Activated CD8-positive, alpha-beta T cell treated with anti-CD3 and anti-CD28 coated beads, Interleukin-2, amount 10 ng/mL, durations not matched to agents 7 days and 5 days (primary cell): ENCODE data around the gene SLC2A4. TPM values are rescaled to one million over a fixed set of nuclear protein-coding genes. Genes with fewer than 3 reads are reported as not detected.

ENCODE experiments used
- ATAC-seq: fragments of 150-1000 bp; cut with Tn5 transposase; one replicate; pipeline ENCODE4 v1.10.0; 2021; ENCODE audit warnings: moderate library complexity
- CTCF ChIA-PET: fragments of 350-600 bp; sonication (Branson Sonifier 250); formaldehyde crosslinking; loops from one replicate; lab custom pipeline; 2021; ENCODE audit warnings: antibody characterized with exemption; lab: Charles Lee
- POLR2A ChIA-PET: fragments of 350-600 bp; sonication (Branson Sonifier 250); formaldehyde crosslinking; loops from one replicate; lab custom pipeline; 2021; ENCODE audit warnings: antibody characterized with exemption; lab: Charles Lee
- DNase-seq: peaks from one replicate; pipeline ENCODE4 v3.0.0-alpha.2; 2020
- H3K27ac Mint-ChIP-seq: one replicate; pipeline ENCODE4 v1.8.0; 2021; ENCODE audit warnings: mild to moderate bottlenecking, mixed read lengths
- H3K27me3 Mint-ChIP-seq: one replicate; pipeline ENCODE4 v1.8.0; 2021; ENCODE audit warnings: low read depth, mixed read lengths
- H3K36me3 Mint-ChIP-seq: one replicate; pipeline ENCODE4 v1.8.0; 2021; ENCODE audit warnings: low read depth, mixed read lengths
- H3K4me1 Mint-ChIP-seq: one replicate; pipeline ENCODE4 v1.8.0; 2021; ENCODE audit warnings: low read depth, mixed read lengths
- H3K4me3 Mint-ChIP-seq: one replicate; pipeline ENCODE4 v1.8.0; 2021; ENCODE audit warnings: mild to moderate bottlenecking, mixed read lengths
- H3K9me3 Mint-ChIP-seq: one replicate; pipeline ENCODE4 v1.8.0; 2022; ENCODE audit warnings: mixed read lengths; ENCODE audit not compliant: insufficient read depth
- total RNA-seq, 2 experiments: library from RNA; stranded (reverse); gene quantifications; one replicate each; pipeline ENCODE4 v1.2.3, GENCODE V29; 2021

The SLC2A4 gene
- total RNA-seq, 2 experiments from 2014 or later = not detected

DNA sequence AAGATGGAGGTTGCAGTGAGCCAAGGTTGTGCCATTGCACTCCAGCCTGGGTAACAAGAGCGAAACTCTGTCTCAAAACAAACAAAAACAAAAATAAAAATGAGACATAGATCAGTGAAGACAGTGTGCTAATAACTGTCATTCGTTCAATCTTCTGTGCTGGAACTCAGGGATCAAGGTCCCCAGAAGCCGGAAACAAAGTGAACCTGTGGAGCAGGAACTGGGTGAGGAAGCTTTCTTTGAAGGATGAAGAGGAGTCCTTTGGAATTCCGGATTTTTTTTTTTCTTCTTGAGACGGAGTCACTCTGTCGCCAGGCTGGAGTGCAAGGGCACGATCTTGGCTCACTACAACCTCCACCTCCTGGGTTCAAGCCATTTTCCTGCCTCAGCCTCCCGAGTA is 2.1 kb upstream of the SLC2A4 start:
- Mint-ChIP-seq H3K27me3 (peaks cover 24% of the 10 kb centered on the region), H3K4me3 (no peak overlapping the region), H3K4me1 (peaks cover 27% of the 10 kb centered on the region), H3K9me3 (no peaks in the 10 kb centered on the region), H3K27ac (no peak overlapping the region), H3K36me3 (no peaks in the 10 kb centered on the region)
- ATAC-seq (no peak), DNase-seq (no peak)
- ChIA-PET POLR2A (no interaction called here), CTCF (interaction anchor here (0.6 to 8.8 kb wide), 4 partner anchors 18 to 406 kb away, joined by 3 to 81 read pairs (median 3); no protein-coding TSS in a partner anchor)

DNA sequence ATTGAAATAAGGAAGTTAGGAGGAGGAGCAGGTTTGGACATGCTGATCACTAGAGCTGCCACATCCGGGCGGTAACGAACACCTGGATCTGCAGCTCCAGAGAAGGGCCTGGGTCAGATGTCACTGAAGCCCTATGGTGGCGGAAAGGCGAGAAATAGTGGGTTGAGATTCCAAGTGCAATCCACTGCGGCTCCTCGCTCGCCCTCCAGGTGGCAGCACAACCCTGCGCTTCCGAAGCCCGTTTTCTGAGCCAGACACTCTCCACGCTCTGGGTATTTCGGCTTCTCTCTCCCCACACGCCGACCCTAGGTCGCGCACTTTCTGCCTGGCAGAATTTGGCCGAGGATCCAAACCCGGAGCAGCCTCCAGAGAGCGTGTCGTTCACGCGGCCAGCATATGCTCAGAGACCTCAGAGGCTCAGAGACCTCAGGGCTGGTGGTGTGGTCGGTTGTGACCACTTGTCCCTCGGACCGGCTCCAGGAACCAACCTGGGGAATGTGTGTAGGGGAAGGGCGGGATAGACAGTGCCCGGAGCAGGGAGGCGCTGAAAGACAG is 922 bp upstream of the SLC2A4 start:
- H3K4me1 Mint-ChIP-seq = peaks cover 27% of the 10 kb centered on the region
- ChIA-PET CTCF (interaction anchor here (0.6 to 8.8 kb wide), 14 partner anchors 11 to 328 kb away, joined by 3 to 81 read pairs (median 4); partner anchors contain the start of genes ACAP1, CTDNEP1, TMEM256 and TMEM95), POLR2A (interaction anchor here (1.4 kb wide), 1 partner anchor 28 kb away, joined by 5 read pairs; no protein-coding TSS in a partner anchor)
- H3K27ac Mint-ChIP-seq = peak overlapping the region; percentile 50
- no peaks in the 10 kb centered on the region for H3K36me3 Mint-ChIP-seq
- peak; percentile 90 for DNase-seq
- H3K9me3 Mint-ChIP-seq = no peaks in the 10 kb centered on the region
- peak overlapping the region; percentile 73 for H3K4me3 Mint-ChIP-seq
- H3K27me3 Mint-ChIP-seq = peaks cover 24% of the 10 kb centered on the region
- peak; percentile 86 for ATAC-seq

DNA sequence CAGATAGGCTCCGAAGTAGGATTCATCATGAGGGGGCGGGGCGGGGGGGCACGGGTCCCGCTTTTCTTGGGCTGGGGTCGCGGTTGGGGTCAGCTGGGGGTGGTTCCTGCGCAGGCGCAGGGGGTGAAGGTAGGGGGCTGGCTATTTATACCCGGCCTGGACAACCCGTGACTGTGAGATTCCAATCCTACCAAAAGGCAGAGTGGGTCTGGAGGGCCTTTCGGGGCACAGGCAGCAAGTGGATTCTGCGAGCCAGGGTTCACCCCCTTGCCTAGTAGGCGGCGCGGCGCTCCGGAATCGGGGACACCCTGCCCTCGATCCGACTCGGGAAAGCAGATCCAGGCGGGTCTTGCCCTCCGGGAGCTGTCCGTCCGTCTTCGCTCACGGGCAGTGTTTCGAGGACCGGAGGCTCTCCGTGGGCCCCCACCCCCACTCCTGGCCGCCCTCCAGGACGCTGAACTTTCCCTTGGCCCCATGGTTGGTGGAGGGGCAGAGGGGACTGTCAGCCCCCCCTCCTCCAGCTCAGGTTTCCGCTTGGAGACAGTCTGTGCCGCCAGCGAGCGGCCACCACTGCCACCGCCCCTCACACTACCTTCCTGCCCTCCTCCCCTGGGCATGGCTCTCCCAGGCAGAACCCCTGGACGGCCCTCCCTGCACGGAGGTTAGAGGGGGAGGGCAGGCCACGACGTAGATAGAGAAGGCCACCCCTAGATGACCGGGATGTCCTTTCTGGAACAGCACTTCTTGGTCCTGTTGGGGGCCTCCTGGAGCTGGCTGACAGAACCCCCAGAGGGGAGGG is 634 bp downstream of the SLC2A4 start:
- Mint-ChIP-seq H3K27ac (no peak overlapping the region), H3K4me1 (peaks cover 27% of the 10 kb centered on the region), H3K27me3 (peaks cover 29% of the 10 kb centered on the region), H3K36me3 (no peaks in the 10 kb centered on the region), H3K4me3 (no peak overlapping the region), H3K9me3 (no peaks in the 10 kb centered on the region)
- CTCF ChIA-PET = interaction anchor here (1.0 to 8.8 kb wide), 6 partner anchors 10 to 150 kb away, joined by 3 to 81 read pairs (median 6); partner anchors contain the start of genes ACAP1 and NEURL4
- POLR2A ChIA-PET = interaction anchor here (0.6 to 2.3 kb wide), 4 partner anchors 10 to 269 kb away, joined by 5 to 8 read pairs (median 5); no protein-coding TSS in a partner anchor
- no peak for ATAC-seq
- DNase-seq = no peak

DNA sequence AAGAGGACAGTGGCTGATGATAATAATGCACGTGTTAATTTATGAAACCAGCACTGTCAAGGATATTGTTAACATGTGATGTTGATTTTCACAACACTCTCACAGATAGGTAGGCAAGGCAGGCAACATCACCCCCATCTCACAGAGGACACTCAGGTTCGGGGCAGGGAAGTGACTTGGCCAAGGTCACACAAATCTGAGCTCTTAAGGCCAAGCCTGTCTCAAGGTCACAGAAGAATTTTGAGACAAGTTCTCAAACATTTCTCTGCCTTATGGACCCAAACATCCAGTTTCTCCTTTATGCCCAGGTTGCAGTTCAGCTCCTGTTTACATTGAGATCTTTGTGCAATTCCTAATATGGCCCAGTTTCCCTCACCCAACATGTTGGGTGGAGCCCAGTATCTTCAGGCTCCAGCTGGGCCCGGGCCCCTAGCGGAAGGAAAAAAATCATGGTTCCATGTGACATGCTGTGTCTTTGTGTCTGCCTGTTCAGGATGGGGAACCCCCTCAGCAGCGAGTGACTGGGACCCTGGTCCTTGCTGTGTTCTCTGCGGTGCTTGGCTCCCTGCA is 1.3 kb downstream of the SLC2A4 start:
- CTCF ChIA-PET = interaction anchor here (1.0 to 8.8 kb wide), 6 partner anchors 9 to 149 kb away, joined by 3 to 81 read pairs (median 6); partner anchors contain the start of genes ACAP1 and NEURL4
- peaks cover 27% of the 10 kb centered on the region for H3K4me1 Mint-ChIP-seq
- H3K27ac Mint-ChIP-seq = no peak overlapping the region
- no peak overlapping the region for H3K4me3 Mint-ChIP-seq
- ATAC-seq (no peak), DNase-seq (no peak)
- no peaks in the 10 kb centered on the region for H3K9me3 Mint-ChIP-seq
- H3K27me3 Mint-ChIP-seq = peaks cover 29% of the 10 kb centered on the region
- POLR2A ChIA-PET = interaction anchor here (0.6 to 2.3 kb wide), 2 partner anchors 9 to 220 kb away, joined by 5 to 8 read pairs; no protein-coding TSS in a partner anchor
- no peaks in the 10 kb centered on the region for H3K36me3 Mint-ChIP-seq

DNA sequence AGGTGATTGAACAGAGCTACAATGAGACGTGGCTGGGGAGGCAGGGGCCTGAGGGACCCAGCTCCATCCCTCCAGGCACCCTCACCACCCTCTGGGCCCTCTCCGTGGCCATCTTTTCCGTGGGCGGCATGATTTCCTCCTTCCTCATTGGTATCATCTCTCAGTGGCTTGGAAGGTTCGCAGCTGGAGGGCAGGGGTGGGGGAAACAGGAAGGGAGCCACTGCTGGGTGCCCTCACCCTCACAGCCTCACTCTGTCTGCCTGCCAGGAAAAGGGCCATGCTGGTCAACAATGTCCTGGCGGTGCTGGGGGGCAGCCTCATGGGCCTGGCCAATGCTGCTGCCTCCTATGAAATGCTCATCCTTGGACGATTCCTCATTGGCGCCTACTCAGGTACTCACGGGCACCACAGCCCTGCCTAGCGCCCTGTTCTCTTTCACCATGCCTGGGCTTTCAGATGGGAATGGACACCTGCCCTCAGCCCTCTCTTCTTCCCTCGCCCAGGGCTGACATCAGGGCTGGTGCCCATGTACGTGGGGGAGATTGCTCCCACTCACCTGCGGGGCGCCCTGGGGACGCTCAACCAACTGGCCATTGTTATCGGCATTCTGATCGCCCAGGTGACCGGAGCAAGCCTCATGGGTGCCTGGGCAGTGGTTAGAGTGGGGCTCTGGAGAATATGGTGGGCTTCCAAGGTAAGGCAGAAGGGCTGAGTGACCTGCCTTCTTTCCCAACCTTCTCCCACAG is 2.1 kb downstream of the SLC2A4 start:
- H3K27me3 Mint-ChIP-seq = peaks cover 33% of the 10 kb centered on the region

DNA sequence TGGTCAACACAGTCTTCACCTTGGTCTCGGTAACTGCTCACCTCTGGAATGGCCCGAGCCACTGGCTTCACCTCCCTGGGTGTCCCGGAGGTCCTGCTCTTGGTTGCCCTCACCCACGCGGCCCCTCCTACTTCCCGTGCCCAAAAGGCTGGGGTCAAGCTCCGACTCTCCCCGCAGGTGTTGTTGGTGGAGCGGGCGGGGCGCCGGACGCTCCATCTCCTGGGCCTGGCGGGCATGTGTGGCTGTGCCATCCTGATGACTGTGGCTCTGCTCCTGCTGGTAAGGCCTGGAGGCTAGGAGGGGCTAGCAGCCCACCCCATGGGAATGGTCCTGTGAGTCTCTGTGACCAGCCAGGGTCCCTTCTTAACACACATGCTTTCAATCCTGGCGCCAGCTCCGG is 3.4 kb downstream of the SLC2A4 start:
- no peak for DNase-seq
- ChIA-PET POLR2A (no interaction called here), CTCF (interaction anchor here (8.8 kb wide), 1 partner anchor 13 kb away, joined by 81 read pairs; no protein-coding TSS in a partner anchor)
- H3K9me3 Mint-ChIP-seq = no peaks in the 10 kb centered on the region
- H3K27me3 Mint-ChIP-seq = peaks cover 31% of the 10 kb centered on the region
- no peak overlapping the region for H3K27ac Mint-ChIP-seq
- ATAC-seq = no peak
- H3K4me3 Mint-ChIP-seq = no peak overlapping the region
- no peaks in the 10 kb centered on the region for H3K36me3 Mint-ChIP-seq
- H3K4me1 Mint-ChIP-seq = peaks cover 27% of the 10 kb centered on the region

More for the DNA sequence above, 2.1 kb downstream of the SLC2A4 start:
- ATAC-seq = no peak
- H3K27ac Mint-ChIP-seq = no peak overlapping the region
- no peaks in the 10 kb centered on the region for H3K36me3 Mint-ChIP-seq
- peaks cover 27% of the 10 kb centered on the region for H3K4me1 Mint-ChIP-seq
- ChIA-PET POLR2A (no interaction called here), CTCF (interaction anchor here (2.4 to 8.8 kb wide), 2 partner anchors 14 to 46 kb away, joined by 6 to 81 read pairs; partner anchors contain the start of gene NEURL4)
- H3K9me3 Mint-ChIP-seq = no peaks in the 10 kb centered on the region
- no peak for DNase-seq
- H3K4me3 Mint-ChIP-seq = no peak overlapping the region

DNA sequence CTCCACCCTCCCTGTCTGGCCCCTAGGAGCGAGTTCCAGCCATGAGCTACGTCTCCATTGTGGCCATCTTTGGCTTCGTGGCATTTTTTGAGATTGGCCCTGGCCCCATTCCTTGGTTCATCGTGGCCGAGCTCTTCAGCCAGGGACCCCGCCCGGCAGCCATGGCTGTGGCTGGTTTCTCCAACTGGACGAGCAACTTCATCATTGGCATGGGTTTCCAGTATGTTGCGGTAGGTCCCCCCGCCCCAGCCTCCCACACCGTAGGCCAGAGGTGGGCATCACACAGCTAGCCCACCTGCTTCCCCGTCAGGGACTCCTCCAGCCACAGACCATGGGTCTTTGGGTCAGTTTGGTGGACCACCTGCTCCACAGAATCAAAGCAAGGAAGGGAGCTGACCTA is 4.2 kb downstream of the SLC2A4 start:
- ChIA-PET POLR2A (interaction anchor here (0.5 kb wide), 1 partner anchor 51 kb away, joined by 3 read pairs; the partner anchor contains the start of gene DVL2), CTCF (interaction anchor here (1.2 to 8.8 kb wide), 3 partner anchors 12 to 240 kb away, joined by 3 to 81 read pairs (median 4); partner anchors contain the start of gene ACAP1)
- H3K27me3 Mint-ChIP-seq = peaks cover 30% of the 10 kb centered on the region

DNA sequence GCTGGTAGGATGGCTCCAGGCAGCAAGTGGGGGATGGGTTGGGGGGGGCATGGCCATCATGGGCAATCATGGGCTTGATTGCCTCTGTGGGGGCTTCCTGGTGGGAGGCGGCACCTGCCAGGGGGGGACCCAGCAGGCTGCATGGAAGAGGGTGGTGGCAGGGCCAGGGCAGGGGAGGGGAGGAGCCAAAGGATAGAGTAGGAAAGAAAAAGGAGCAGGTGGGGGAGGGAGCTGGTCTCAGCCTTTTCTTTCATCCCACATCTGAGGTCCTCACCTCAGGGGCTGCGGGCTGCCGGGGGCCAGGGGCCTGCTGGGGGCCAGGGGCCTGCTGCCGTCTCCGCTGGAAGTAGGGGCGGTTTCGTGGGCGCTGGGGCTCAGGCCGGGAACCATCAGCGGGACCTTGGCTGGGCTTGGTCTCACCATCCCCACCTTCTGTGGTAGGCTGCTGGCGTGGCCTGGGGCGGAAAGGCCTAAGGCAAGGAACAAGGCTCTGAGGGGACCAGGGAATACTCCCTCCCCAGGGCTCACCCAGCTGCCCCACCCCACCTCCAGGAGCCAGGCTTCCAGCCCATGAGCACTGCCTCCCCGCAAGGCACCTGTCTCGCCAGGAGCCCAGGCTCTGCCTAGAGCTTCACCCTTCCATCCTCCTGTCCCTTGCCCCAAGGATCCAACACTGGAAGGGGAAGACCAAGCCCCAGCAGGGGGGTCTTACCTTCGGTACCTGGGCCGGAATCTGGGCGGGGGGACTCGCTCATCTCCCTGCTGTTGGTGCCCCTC is 7.9 kb downstream of the SLC2A4 start:
- H3K36me3 Mint-ChIP-seq = no peaks in the 10 kb centered on the region
- no peak for ATAC-seq
- no peaks in the 10 kb centered on the region for H3K9me3 Mint-ChIP-seq
- peaks cover 10% of the 10 kb centered on the region for H3K4me1 Mint-ChIP-seq
- no peak for DNase-seq
- ChIA-PET CTCF (interaction anchor here (1.7 kb wide), 1 partner anchor 7 kb away, joined by 5 read pairs; no protein-coding TSS in a partner anchor), POLR2A (no interaction called here)
- H3K27ac Mint-ChIP-seq = no peak overlapping the region
- H3K27me3 Mint-ChIP-seq = peaks cover 22% of the 10 kb centered on the region
- no peak overlapping the region for H3K4me3 Mint-ChIP-seq

More for the DNA sequence above, 4.2 kb downstream of the SLC2A4 start:
- H3K4me1 Mint-ChIP-seq = peaks cover 20% of the 10 kb centered on the region
- no peaks in the 10 kb centered on the region for H3K36me3 Mint-ChIP-seq
- no peaks in the 10 kb centered on the region for H3K9me3 Mint-ChIP-seq
- ATAC-seq (no peak), DNase-seq (no peak)
- H3K4me3 Mint-ChIP-seq = no peak overlapping the region
- H3K27ac Mint-ChIP-seq = no peak overlapping the region

DNA sequence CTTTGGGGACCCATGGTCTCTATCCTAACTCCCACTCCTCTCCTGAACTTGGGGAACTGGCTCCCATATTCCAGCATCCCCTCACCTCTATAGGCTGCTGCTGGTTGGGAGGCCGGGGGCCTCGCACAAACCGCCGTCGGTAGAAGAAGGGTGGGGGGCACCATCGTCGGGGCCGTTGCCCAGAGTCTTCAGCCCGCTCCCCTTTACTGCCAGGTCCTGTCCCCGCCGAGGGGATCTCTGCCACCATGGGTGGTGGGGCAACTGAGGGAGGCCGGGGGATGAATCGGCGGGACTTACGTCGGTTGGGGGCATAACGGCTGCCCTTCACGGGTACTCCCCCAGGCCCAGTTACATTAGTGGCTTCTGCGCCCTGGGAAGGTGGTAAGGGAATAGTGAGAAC is 8.6 kb downstream of the SLC2A4 start:
- CTCF ChIA-PET = interaction anchor here (2.9 kb wide), 1 partner anchor 8 kb away, joined by 14 read pairs; the partner anchor contains the start of gene SLC2A4
- H3K4me3 Mint-ChIP-seq = no peak overlapping the region
- peaks cover 25% of the 10 kb centered on the region for H3K27me3 Mint-ChIP-seq

DNA sequence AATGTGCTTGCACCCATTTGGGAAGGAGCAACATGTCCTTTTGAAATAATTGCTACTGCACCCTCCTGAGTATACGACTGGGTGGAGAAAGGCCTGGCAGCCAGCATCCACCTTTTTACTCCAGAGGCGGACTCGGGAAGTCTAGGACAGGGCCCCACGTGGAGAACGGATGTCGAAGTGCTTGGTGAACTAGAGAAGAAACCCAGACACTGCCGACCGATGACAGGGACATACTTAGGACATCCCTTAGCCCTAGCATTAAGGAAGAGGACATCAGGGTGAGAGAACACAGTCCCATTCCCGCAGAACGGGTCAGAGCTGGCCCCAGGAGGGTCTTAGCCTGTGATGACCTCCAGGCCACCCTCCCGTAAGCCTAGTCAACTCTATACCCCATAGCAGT is 9.2 kb downstream of the SLC2A4 start:
- POLR2A ChIA-PET = no interaction called here
- H3K27me3 Mint-ChIP-seq = peaks cover 28% of the 10 kb centered on the region
- ATAC-seq = no peak
- no peak for DNase-seq
- H3K4me1 Mint-ChIP-seq = peaks cover 19% of the 10 kb centered on the region
- no peaks in the 10 kb centered on the region for H3K9me3 Mint-ChIP-seq
- no peak overlapping the region for H3K4me3 Mint-ChIP-seq
- CTCF ChIA-PET = interaction anchor here (1.1 to 2.9 kb wide), 4 partner anchors 9 to 245 kb away, joined by 3 to 14 read pairs (median 4); partner anchors contain the start of genes NEURL4 and SLC2A4
- H3K27ac Mint-ChIP-seq = no peak overlapping the region
- H3K36me3 Mint-ChIP-seq = no peaks in the 10 kb centered on the region

More for the DNA sequence above, 8.6 kb downstream of the SLC2A4 start:
- no peak for DNase-seq
- no peaks in the 10 kb centered on the region for H3K36me3 Mint-ChIP-seq
- no peak overlapping the region for H3K27ac Mint-ChIP-seq
- peaks cover 14% of the 10 kb centered on the region for H3K4me1 Mint-ChIP-seq
- POLR2A ChIA-PET = no interaction called here
- H3K9me3 Mint-ChIP-seq = no peaks in the 10 kb centered on the region
- no peak for ATAC-seq
